HG03457 (cell line): ENCODE data around the gene NRG3.

ENCODE experiments used
- ATAC-seq: cut with Tn5 transposase; IDR thresholded peaks from one replicate; pipeline ENCODE4 v1.9.1; 2021; ENCODE audit warnings: moderate number of reproducible peaks; ENCODE audit not compliant: unreplicated experiment

The NRG3 gene

DNA sequence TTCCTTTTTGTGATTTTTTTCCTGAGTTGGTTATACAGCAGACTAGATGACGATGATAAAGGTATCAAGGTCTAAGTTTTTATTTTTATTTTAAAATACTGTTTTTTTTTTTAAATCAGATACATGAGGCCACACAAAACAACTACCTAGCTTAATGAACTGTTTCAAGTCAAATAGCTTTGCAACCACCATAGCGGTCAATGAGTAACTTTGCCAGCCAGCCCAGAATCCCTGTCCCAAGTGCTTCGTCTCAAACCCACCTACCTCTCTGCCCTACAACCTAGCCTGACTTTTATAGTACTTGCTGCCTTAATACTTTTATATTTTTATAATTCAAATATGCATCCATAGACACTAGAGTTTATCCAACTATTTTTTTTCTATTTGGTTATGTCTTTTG lies 676.5 kb downstream of the NRG3 start:
- no peak for ATAC-seq

DNA sequence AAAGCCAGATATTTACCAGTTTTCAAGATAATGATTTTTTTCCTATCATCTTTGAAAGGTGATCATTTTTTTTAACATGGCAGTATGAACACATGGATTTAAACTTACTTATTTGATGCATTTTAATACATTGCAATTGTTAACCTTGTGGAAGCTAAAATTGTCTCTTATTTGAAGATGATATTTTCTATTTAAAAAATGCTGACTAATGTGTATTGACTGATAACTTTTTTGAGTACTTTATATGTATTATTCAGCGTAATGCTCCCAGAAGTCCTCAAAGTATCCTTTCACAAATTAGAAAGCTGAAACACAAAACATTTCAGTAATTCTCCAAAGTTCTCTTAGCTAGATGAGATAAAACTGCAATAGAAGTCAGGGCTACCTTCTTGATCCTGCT lies 677.3 kb downstream of the NRG3 start:
- no peak for ATAC-seq

DNA sequence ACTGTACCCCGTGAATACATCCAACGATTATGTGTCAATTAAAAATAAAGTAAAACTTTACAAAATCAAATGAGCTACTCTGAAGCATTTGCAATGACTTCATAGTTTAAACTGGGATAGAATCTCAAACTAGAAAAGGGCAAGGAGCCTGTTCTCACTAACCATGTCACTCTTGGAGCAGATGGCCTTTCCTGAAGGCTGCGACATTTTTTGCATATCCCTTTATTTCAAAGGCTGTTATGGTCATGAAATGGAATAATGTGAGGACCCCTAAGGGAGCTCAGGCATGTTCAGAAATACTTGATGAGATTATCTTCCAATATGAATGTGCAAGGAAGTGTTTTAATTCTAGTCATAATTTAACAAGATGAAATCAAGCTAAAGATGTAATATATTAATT lies 679.4 kb downstream of the NRG3 start:
- ATAC-seq, result no peak

DNA sequence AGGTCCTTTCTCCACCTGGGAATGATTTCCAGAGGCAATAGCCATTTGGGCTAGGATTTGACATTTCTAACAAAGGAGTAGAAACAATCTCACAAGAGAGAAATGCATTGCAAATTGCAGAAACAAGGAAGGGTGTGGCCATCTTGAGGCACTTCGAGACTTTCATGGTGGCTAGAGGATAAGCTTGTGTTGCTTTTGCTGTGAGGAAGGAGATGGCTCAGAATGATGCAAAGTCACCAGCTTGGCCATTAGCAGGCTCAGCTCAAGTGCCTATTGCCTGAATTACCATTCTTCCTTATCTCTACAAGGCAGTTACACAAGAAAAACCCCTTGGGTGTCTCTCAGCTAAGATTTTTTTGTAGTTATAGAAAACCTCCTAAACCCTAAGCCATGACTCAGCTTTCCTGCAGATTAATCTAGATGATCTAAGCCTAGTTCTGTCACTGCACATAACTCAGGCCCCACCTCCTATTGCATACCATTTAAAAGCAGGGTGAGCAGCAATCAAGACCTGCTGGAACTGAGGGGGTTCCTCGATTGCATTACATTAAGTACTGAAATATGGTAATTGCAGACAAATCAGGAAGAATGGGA lies 683.1 kb downstream of the NRG3 start:
- ATAC-seq, result no peak

DNA sequence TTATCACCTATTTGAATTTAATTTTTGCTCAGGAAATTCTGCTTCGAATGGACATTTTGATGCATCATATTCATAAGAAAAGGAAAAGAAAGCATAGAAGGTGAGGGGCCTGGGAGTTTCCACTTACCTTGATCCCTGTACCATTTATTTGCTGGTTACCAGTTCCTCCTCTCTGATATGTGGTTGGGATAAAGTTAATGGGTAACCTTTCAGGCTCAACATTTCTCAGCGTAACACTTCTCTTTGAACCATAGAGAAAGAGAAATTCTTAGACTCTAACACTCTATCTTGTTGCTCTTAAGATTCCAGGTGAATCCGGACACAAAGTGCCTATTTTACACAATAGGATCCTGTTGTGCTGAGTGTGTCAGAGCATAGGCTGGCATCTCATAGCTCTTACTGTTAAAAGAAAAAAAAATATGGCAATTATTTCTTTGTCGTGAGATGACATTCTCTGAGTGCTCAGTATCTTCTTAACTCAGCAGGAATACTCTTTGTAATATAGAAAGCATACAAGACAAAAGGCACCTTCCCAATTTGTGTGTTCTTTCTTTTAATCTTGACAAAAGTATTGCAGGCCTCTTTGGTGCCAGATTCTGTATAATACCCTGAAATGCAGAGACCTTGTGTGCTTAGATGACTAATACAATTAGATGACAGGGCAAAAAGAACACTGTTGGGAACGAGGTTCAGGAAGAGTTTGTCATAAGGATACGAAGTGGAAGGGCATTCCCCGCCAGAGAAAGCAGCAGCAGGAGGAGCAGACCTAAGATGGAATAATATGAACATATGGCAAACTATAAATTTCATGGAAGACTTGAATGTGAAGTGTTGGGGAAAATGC lies 689.6 kb downstream of the NRG3 start:
- no peak for ATAC-seq

DNA sequence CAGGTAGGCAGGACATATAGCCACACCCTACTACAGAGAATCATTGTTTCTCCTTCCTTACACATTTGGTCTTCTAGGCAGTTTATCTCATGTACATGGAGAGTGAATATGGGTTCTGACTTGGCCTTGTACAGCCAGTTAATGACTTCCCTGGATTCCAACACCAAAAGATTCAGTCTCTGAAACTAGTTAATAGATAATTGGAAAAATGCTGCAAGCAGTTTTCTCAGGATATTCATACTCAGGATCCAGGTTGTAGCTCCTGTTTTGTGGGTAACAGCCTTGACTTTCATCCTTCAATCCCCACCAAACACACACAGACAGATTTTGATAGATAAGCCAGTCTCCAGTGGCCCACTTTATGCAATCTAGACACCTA lies 690.2 kb downstream of the NRG3 start:
- no peak for ATAC-seq

DNA sequence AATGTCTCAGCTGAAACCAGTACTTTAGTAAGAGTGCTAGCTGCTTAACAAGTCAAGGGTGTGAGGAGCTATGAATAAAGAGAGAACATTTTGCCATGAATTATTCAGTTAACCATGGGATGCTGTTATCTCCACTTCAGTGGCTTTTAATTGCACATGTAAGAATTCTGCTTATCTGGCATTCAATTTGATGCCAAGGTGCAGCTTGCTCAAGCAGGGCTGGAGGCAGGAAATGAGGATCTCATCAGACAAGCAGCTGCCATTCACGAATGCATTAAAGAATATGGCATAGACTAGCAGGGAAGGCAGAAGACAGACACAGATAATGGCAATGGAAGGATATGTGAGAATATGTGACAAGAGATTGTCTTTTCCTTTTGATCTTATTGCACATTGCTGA lies 697.8 kb downstream of the NRG3 start:
- no peak for ATAC-seq

DNA sequence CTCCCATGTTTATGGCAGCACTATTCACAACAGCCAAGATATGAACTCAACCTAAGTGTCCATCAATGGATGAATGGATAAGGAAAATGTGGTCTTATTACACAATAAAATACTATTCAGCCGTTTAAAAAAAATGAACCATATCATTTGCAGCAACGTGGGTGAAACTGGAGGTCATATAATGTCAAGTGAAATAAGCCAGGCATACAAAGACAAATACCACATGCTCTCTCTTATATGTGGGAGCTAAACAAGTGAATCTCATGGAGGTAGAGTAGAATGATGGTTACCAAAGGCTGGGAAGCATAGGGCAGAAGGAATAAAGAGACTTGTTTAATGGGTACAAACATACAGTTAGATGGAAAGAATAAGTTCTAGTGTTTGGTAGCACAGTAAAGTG lies 699.1 kb downstream of the NRG3 start:
- no peak for ATAC-seq

DNA sequence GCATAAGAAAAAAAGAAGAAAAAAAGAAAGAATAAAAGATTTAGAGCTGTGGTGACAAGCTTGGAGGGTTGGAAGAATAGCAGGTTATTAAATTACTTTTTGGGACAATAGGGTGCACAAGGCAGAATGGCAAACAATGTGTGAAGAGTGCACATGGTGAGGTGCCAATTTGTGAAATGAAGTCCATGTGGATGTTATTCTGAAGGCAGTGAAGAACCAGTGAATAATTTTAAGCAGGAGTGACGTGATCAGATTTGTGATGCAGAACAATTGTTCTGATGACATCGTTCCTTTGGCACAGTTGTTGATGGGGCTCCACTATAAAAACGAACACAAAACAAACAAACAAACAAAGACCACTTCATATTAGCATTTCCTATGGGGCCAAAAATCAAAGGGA lies 700.3 kb downstream of the NRG3 start:
- ATAC-seq, result no peak

DNA sequence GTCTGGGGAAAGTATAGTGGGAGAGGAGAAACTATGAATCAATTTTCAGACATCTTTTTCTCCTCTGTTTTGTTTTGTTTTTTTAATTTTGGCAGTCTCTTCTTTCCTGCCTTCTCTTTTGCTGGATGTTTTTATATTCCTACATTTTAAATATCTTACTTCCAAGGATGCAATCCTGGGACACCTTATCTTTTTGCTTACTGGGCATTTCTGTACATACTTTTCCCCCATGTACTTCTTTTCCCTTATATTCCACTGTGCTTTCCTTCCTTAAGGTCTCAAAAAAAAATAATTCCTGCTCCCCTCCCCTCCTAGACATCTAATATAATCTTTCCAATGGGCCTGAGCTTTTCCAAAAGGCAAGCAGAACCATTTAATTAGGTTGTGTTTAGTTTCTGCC lies 701.1 kb downstream of the NRG3 start:
- ATAC-seq, result no peak

DNA sequence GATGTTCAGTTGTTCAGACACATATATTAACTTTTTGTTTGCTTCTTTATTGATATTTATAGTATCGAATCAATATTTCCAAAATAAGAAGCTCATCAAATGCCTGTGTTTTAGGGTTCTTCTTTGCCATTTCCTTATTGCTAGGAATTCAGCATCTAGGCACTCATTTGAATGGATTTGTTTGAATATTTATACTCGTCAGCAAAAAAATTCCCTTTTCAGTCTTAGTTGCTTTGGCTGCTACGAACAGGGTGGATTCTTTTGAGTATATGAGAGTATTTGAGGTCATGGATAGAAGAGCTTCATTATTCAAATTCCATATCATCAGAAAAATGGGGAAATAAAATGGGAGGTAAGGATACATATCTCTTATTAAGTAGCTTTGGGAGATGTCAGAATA lies 706.9 kb downstream of the NRG3 start:
- ATAC-seq, result no peak

DNA sequence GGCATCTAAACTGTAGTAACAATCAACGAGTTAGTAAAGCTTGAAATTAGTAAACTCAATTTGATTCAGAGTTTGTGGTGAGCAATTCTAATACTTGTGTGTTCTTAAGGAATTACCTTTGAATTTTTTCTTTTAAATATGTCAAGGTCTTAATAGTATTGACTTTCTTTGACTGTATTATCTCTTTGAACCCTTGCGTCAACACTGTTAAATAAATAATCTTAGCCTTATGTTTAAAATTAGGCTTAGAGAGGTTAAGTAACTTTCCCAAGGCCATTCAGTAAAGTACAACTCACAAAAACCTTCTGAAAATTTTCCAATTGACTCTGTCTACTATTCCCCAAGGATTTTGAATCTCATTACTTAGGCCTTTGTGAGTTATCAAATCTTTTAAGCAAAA lies 716.4 kb downstream of the NRG3 start:
- ATAC-seq, result no peak

DNA sequence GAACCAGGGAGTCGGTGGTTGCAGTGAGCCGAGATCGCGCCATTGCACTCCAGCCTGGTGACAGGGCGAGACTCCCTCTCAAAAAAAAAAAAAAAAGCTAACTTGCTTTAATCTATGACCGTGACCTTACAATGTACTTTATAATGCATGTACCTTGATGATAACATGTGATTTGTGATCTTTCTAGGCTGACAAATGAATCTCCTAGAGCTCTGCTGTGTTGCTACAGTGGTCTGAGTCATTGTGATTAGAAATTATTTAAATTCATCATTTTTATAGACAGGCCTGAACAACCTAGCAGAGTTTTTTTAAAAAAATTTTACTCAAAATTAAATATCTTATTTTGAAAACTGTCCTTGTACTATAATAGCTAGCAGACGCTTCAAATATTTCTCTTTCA lies 722.8 kb downstream of the NRG3 start:
- no peak for ATAC-seq

DNA sequence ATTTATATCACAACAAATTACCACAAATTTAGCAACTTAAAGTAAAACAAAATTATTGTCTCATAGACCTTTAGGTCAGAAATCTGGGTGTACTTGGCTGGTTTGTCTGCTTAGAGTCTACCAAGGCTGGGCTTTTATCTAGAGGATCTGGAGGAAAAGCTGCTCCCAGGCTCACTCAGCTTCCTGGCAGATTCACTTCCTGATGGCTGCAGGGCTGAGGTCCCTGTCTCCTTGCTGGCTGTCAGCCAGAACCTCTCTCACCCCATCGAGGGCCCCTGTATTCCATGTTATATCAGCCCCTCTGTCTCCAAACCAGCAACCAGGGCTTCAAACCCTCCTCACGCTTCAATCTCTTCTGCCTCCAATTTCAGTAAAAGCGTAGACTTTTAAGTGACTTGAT lies 734.9 kb downstream of the NRG3 start:
- no peak for ATAC-seq

DNA sequence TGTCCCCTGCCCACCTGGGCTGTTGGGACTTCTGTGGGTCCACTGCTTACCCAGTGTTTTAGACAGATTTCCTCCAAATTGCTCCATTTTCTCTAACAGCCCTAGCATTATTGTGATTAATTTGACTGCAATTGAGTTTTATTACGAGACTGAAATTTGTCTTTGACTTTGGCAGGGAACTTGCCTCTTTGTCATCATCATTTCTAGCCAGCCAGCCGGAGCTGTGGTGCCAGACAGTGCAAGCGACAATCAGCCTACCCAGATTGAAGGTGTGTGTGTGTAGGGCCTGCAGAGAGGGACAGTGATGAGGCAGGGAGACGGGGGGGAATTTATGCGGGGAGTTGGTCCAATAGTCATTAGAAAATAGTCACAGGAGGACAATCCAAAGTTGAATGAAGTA lies 743.0 kb downstream of the NRG3 start:
- no peak for ATAC-seq

DNA sequence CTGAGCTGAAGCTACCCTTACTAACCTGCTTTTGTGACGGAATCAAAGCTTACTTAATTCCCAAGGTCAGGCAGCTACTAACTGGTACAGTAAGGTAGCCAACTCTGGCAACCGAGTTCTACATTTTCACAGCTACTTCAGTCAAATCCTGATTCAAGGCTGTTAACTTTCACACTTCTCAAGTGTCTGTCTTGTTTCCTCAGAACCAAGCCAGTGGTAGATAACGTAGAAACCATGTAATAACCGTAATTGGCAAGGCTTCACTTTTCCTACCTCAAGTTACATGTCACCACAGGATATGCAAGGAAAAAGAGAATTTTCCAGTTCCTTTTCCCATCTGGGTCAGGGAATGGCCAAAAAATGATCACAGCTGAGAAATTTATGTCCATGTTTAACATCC lies 746.7 kb downstream of the NRG3 start:
- ATAC-seq, result no peak

DNA sequence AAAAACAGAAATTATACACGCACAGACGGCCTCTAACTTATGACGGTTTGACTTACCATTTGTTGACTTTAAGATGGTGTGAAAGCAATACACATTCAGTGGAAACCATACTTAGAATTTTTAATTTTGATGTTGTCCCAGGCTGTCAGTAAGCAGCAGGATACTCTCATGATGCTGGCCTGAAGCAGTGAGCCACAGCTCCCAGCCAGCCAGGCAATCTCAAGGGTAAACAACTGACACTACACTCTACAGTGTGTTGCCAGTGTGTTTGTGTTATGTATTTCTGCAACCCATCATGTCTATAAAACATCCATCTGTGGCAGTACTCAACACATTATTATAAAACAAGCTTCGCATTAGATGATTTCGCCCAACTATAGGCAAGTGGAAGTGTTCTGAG lies 747.5 kb downstream of the NRG3 start:
- no peak for ATAC-seq

DNA sequence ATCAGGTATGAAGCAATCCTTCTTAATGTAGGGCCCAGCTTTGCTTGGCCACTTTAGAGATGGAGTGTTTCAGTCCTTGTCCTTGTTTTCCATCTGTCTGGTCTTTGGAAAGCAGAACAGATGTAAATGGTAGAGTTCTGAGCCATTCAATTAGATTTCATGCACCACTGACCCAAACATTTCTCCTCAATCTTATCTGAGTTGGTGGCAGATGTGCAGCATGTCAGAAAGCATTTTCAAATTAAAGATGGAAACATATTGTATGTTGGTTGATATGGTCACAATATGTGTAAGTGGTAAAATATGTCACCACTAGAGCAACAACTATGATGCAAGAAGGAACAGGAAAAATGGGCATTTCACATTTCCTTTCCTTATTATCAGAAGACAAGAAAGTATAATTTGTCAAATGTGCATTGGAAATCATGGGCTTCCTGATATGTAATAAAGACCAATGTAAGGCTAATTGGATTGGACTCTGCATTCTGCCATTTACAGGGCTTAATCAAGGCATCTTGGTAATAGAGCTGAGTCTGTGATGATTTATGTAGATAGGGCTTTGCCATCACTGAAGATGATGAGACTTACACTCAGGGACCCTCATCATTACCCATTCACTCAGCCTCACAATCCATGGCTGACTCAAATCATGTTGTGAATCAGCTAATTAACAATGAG lies 750.7 kb downstream of the NRG3 start:
- no peak for ATAC-seq

DNA sequence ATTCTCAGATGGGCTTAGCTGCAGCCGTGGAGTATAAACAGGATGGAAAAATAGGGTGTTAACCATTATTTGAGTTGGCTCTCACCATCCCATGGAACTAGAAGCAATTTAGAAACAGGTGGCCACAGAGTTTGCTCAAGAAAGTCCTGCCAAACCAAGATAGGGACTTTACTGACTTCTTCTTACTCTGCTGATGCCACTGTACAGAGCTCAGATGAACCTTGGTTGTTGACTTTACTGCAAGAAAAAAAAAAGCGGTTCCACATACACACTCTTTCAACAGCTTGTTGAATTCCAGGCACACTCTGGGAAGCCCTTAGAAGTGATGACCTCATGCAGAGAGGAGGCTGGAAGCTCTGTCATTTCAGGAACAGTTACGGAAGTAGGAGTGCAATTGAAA lies 753.4 kb downstream of the NRG3 start:
- ATAC-seq, result no peak

DNA sequence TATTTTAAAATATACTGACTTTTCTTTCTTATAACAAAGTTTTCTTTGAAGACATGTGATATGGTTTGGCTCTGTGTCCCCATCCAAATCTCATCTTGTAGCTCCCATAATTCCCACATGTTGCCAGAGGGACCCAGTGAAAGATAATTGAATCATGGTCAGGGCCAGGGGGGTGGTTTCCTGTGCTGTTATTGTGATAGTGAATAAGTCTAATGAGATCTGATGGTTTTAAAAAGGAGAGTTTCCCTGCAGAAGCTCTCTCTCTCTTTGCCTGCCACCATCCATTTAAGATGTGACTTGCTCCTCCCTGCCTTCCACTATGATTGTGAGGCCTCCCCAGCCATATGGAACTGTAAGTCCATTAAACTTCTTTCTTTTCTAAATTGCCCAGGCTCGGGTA lies 768.1 kb downstream of the NRG3 start:
- no peak for ATAC-seq

DNA sequence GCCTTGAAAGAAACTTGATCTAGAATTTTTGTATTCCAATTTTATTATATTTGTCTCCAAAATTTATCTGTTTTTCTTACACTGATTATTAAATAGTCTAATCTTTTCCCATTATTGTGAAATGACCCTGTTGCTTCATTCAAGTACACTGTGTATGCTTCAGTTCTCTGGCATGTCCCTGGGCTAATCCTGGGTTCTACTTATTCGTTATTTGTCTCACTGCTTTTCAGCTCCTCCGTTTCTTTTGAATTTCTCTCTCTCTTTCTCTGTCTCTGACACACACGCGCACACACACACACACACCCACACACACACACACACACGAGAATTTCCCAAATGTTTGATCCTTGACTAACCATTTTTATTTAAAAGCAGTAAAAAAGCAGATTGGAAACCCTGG lies 768.6 kb downstream of the NRG3 start:
- no peak for ATAC-seq

DNA sequence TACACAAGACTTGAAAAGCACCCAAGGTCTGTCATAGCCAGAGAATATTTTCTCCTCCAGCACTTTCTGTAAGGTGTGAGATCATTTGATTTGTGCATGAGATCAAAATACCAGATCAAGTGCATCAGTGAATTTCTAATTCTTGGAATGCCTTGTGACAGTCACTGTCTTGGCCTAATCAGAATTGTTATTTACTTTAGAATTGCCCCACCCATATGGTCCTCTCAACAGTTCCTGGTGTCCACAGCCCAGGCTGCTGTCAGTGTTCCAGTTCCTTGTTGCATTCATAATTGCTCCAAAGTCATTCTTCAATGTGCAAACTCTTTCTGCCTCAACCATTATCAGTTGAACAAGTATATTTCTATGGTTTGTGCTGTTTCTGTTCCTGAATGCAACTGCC lies 770.2 kb downstream of the NRG3 start:
- no peak for ATAC-seq
